Left ventricle myocardium inferior (tissue), 1 donor: ENCODE data around the gene RNF144A. TPM values are rescaled to one million over a fixed set of nuclear protein-coding genes. Genes with fewer than 3 reads are reported as not detected.

Experiments
- DNase-seq: peaks from one replicate; pipeline ENCODE4 v3.0.0-alpha.2; 2020
- H3K27ac ChIP-seq: fragments of 200-600 bp; replicated peaks from 2 replicates; pipeline ENCODE4 v1.8.0; 2021
- H3K27me3 ChIP-seq: fragments of 200-600 bp; 2 replicates; pipeline ENCODE4 v1.8.0; 2021; ENCODE audit warnings: low read depth
- H3K36me3 ChIP-seq: fragments of 200-600 bp; 2 replicates; pipeline ENCODE4 v1.8.0; 2021
- H3K4me1 ChIP-seq: fragments of 200-600 bp; 2 replicates; pipeline ENCODE4 v1.8.0; 2021
- H3K4me3 ChIP-seq: fragments of 200-600 bp; 2 replicates; pipeline ENCODE4 v1.8.0; 2021; ENCODE audit warnings: mild to moderate bottlenecking, moderate library complexity
- H3K9me3 ChIP-seq: fragments of 200-600 bp; replicated peaks from 2 replicates; pipeline ENCODE4 v1.8.0; 2021
- intact Hi-C: fragments of 100-400 bp; cut with micrococcal nuclease; formaldehyde crosslinking; loops from one replicate; pipeline ENCODE4 v1.11.0; 2022
- total RNA-seq: library from RNA; stranded (reverse); fragmentation: NEBNext Ultra II Directional; extraction: Animal tissue kit (Norgen Biotek cat#: 25700); gene quantifications from one replicate; pipeline ENCODE4 v1.2.1, GENCODE V29; 2021
- TF ChIP-seq, protein P1 (sequence below): fragments of 200-600 bp; IDR thresholded peaks from 2 replicates; pipeline ENCODE4 v1.8.0; 2021; ENCODE audit warnings: antibody characterized with exemption, mild to moderate bottlenecking, borderline replicate concordance
- donor health status: DM: no; HTN: yes; CAD: no; lungs with severe emphysema.

RNF144A gene
- total RNA-seq, 1 donor from 2014 or later = 17.9 TPM

DNA sequence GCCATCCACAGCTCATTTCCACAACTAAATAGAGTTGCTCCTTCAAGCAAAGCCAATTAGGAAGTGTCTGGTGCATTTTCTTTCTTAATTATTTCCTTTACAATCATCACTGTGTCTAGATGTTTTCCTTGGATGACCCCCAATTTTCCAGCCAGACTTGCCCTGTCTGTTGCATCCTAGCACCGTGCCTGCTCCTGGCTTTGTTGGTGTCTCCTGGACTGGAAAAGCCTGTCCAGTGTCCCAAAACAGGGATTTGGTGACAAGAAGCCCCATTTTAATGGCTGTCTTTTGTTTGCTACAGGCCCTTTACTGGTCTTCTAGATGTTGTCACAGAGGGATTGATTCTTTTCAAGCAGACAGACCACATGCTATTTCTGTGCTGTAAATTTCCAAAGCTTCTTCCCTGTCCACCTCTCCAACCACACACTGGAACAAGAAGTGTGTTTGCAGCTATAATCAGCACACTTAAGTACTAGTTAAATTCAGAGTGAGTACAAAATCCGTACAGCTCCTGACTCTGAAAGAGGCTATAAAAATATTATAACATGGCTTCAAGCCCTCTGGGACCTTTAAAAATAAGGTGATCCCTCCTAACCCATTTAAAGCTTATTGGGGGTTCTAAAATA lies 38.4 kb downstream of the RNF144A start:
- H3K36me3 ChIP-seq = no peaks in the 10 kb centered on the region
- H3K4me1 ChIP-seq = peaks cover 66% of the 10 kb centered on the region
- H3K9me3 ChIP-seq = no peaks in the 10 kb centered on the region
- DNase-seq = no peak
- TF ChIP-seq, protein P1, sequence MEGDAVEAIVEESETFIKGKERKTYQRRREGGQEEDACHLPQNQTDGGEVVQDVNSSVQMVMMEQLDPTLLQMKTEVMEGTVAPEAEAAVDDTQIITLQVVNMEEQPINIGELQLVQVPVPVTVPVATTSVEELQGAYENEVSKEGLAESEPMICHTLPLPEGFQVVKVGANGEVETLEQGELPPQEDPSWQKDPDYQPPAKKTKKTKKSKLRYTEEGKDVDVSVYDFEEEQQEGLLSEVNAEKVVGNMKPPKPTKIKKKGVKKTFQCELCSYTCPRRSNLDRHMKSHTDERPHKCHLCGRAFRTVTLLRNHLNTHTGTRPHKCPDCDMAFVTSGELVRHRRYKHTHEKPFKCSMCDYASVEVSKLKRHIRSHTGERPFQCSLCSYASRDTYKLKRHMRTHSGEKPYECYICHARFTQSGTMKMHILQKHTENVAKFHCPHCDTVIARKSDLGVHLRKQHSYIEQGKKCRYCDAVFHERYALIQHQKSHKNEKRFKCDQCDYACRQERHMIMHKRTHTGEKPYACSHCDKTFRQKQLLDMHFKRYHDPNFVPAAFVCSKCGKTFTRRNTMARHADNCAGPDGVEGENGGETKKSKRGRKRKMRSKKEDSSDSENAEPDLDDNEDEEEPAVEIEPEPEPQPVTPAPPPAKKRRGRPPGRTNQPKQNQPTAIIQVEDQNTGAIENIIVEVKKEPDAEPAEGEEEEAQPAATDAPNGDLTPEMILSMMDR = no peak
- peak overlapping the region; percentile 46 for H3K27ac ChIP-seq
- no peaks in the 10 kb centered on the region for H3K27me3 ChIP-seq
- intact Hi-C loops = loop anchor here (10.0 kb wide), 1 partner anchor 51 kb away; no protein-coding TSS in a partner anchor
- H3K4me3 ChIP-seq = no peak overlapping the region

- H3K27me3 ChIP-seq = no peaks in the 10 kb centered on the region
- H3K4me3 ChIP-seq = no peak overlapping the region
- no peak overlapping the region for H3K27ac ChIP-seq
- no peaks in the 10 kb centered on the region for H3K36me3 ChIP-seq
- no peaks in the 10 kb centered on the region for H3K9me3 ChIP-seq
- DNase-seq = no peak
- TF ChIP-seq, protein P1 = no peak
- peaks cover 68% of the 10 kb centered on the region for H3K4me1 ChIP-seq
- intact Hi-C loops = loop anchor here (10.0 kb wide), 1 partner anchor 52 kb away; no protein-coding TSS in a partner anchor
Observed at GRCh38 chr2:6956566-6956965, 39.4 kb downstream of the RNF144A start.

DNA sequence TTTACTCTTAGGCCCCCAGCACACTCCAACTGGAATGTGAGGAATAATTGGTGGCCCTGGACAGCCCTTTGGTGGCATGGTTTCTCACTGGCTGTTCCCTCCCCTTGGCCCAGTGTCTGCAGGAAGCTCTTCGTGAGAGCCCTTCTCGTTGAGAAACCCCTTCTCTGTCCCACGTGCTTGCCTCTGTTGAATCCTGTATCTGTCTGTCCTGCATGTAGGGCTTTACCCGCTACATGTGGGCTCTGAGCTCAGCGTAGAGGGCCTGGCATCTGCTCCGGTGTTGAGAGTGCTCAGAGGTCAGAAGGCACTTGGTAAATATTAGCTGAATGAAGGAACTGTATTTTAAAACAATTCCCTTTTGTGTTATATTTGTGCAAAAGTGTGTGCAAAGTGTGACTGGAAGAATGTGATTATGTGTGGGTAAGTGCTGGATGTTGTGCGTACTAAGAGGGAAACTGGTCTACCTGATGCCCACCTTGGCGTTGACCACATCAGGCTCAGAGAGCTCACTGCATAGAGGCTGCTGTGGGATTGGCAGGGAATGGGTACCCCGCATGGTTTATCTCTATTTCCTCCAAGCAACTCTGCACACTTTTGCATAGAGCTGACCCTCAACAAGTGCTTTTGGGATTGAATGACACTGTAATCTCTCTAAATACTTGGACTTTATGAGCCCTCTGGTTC lies 40.0 kb downstream of the RNF144A start:
- intact Hi-C loops = loop anchor here (10.0 kb wide), 1 partner anchor 52 kb away; no protein-coding TSS in a partner anchor
- Histone ChIP-seq H3K4me3 (no peak overlapping the region), H3K4me1 (peaks cover 74% of the 10 kb centered on the region), H3K27ac (peak overlapping the region; percentile 45), H3K27me3 (no peaks in the 10 kb centered on the region), H3K9me3 (no peaks in the 10 kb centered on the region), H3K36me3 (no peaks in the 10 kb centered on the region)
- DNase-seq = no peak
- TF ChIP-seq, protein P1 = no peak

- H3K9me3 ChIP-seq = no peaks in the 10 kb centered on the region
- intact Hi-C loops = loop anchor here (10.0 kb wide), 1 partner anchor 53 kb away; no protein-coding TSS in a partner anchor
- no peak overlapping the region for H3K4me3 ChIP-seq
- no peaks in the 10 kb centered on the region for H3K36me3 ChIP-seq
- TF ChIP-seq, protein P1 = no peak
- DNase-seq = no peak
- no peaks in the 10 kb centered on the region for H3K27me3 ChIP-seq
- H3K4me1 ChIP-seq = peaks cover 74% of the 10 kb centered on the region
- peak overlapping the region; percentile 45 for H3K27ac ChIP-seq
Observed at GRCh38 chr2:6957910-6958615, 40.9 kb downstream of the RNF144A start.

DNA sequence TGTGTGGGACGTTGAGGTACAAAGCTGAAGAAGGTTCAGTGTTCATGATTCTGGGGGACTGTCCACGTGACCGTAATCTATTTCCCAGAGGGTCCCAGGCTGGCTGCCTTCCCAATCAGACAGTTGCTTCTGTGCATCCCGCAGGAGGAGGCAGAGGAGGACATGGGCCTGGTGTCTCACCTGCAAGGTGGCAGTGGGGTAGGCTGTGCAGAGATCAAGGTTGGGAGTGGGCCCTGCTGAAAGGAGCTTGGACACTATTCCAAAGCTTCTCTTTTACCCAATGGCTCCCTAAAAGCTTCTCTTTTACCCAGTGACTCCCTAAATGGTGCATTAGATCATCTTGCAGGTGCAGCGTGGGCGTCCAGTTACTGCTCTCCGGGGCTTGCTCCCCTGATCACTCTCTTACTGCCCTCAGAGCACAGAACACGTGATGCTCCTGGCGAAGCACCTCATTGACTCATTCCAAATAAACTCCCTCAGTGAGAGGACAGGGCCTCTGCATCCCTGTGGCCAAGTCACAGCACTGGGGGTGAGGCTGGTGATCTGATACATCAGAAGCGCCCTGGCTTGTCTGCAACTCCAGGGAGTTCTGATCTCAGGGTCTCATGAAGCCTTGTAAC lies 41.5 kb downstream of the RNF144A start:
- Histone ChIP-seq H3K27me3 (no peaks in the 10 kb centered on the region), H3K36me3 (no peaks in the 10 kb centered on the region), H3K9me3 (no peaks in the 10 kb centered on the region), H3K4me3 (no peak overlapping the region), H3K27ac (peak overlapping the region; percentile 45), H3K4me1 (peaks cover 74% of the 10 kb centered on the region)
- DNase-seq = no peak
- TF ChIP-seq, protein P1 = no peak
- intact Hi-C loops = loop anchor here (10.0 kb wide), 1 partner anchor 54 kb away; no protein-coding TSS in a partner anchor
